Caco-2 (cell line): ENCODE measurements around the gene PCDH15. TPM values are rescaled to one million over a fixed set of nuclear protein-coding genes. Genes with fewer than 3 reads are reported as not detected.

Source experiments
- BruUV-seq: library from RNA; stranded (reverse); fragments of 400-500 nt; replicated peaks from 2 replicates; lab custom pipeline; 2021; lab: Mats Ljungman, UMichigan
- CTCF ChIA-PET: fragments of 300-600 bp; sonication (Branson Sonifier 250); formaldehyde crosslinking; loops from one replicate; lab custom pipeline; 2022; ENCODE audit warnings: antibody characterized with exemption; lab: Charles Lee
- POLR2A ChIA-PET: fragments of 300-600 bp; sonication (Branson Sonifier 250); formaldehyde crosslinking; loops from one replicate; lab custom pipeline; 2022; ENCODE audit warnings: antibody characterized with exemption; lab: Charles Lee
- DNase-seq, 2 experiments: peaks; one replicate each; pipeline versions ENCODE4 v3.0.0 to v3.0.0-alpha.2; 2020 to 2022
- H3K27me3 ChIP-seq: replicated peaks from 2 replicates; pipeline ENCODE4 v1.6.0; 2011; ENCODE audit warnings: low read length; ENCODE audit not compliant: control insufficient read depth, insufficient read depth
- H3K36me3 ChIP-seq: 2 replicates; pipeline ENCODE4 v1.5.1; 2011; ENCODE audit warnings: low read length; ENCODE audit not compliant: control insufficient read depth, insufficient read depth
- H3K4me1 ChIP-seq: fragments of 250-450 bp; sonication (Bioruptor Pico); 2 replicates; pipeline ENCODE4 v1.5.1; 2020; ENCODE audit warnings: mild to moderate bottlenecking
- H3K4me3 ChIP-seq: 2 replicates; pipeline ENCODE4 v1.5.1; 2011; ENCODE audit warnings: low read depth, mild to moderate bottlenecking, control low read depth, low read length
- H3K9me3 ChIP-seq: fragments of 250-450 bp; sonication (Bioruptor Pico); 2 replicates; pipeline ENCODE4 v1.5.1; 2020; ENCODE audit warnings: mild to moderate bottlenecking, moderate library complexity
- H3K27ac Mint-ChIP-seq: one replicate; pipeline ENCODE4 v1.8.0; 2022; ENCODE audit warnings: mixed read lengths; ENCODE audit not compliant: unreplicated experiment
- H3K27me3 Mint-ChIP-seq: one replicate; pipeline ENCODE4 v1.8.0; 2022; ENCODE audit warnings: mixed read lengths; ENCODE audit not compliant: insufficient read depth, unreplicated experiment
- H3K36me3 Mint-ChIP-seq: one replicate; pipeline ENCODE4 v1.8.0; 2022; ENCODE audit warnings: mild to moderate bottlenecking, mixed read lengths; ENCODE audit not compliant: insufficient read depth, unreplicated experiment
- H3K4me1 Mint-ChIP-seq: one replicate; pipeline ENCODE4 v1.8.0; 2022; ENCODE audit warnings: low read depth, mixed read lengths; ENCODE audit not compliant: unreplicated experiment
- H3K4me3 Mint-ChIP-seq: one replicate; pipeline ENCODE4 v1.8.0; 2022; ENCODE audit warnings: mild to moderate bottlenecking, moderate library complexity, mixed read lengths; ENCODE audit not compliant: unreplicated experiment
- H3K9me3 Mint-ChIP-seq: one replicate; pipeline ENCODE4 v1.8.0; 2022; ENCODE audit warnings: mixed read lengths; ENCODE audit not compliant: unreplicated experiment
- CTCF ChIP-seq, 2 experiments: fragments of 200-600 bp in 1 of 2; IDR thresholded peaks; 1 replicate in 1 of 2; 2 replicates in 1 of 2; pipeline versions ENCODE4 v1.5.1 to v1.8.0; 2011 to 2022; ENCODE audit warnings: antibody characterized with exemption in 1 of 2, control low read depth in 1 of 2, inconsistent platforms in 1 of 2, low read depth in 1 of 2, low read length in 1 of 2, mild to moderate bottlenecking in 1 of 2, moderate library complexity in 1 of 2; ENCODE audit not compliant: insufficient read depth in 1 of 2, severe bottlenecking in 1 of 2, unreplicated experiment in 1 of 2
- intact Hi-C: fragments of 100-400 bp; cut with micrococcal nuclease; formaldehyde crosslinking; loops from one replicate; pipeline ENCODE4 v1.10.0; 2022; ENCODE audit not compliant: unreplicated experiment
- total RNA-seq: library from RNA; stranded (reverse); gene quantifications from 2 replicates; pipeline ENCODE4 v1.2.3, GENCODE V29; 2022

The PCDH15 gene
- total RNA-seq, 1 experiment from 2014 or later, result 0.02 TPM

GRCh38 chr10:54614072-54614471 lies 187.0 kb downstream of the PCDH15 start:
- Histone ChIP-seq H3K27me3 (no peaks in the 10 kb centered on the region), H3K4me3 (no peak overlapping the region), H3K36me3 (no peaks in the 10 kb centered on the region), H3K9me3 (no peaks in the 10 kb centered on the region), H3K4me1 (no peaks in the 10 kb centered on the region)
- no peaks in the 10 kb centered on the region for H3K27me3 Mint-ChIP-seq
- no TSS peak for BruUV-seq
- no peaks in the 10 kb centered on the region for H3K9me3 Mint-ChIP-seq
- POLR2A ChIA-PET, result no interaction called here
- H3K4me1 Mint-ChIP-seq, result no peaks in the 10 kb centered on the region
- H3K4me3 Mint-ChIP-seq, result no peak overlapping the region
- CTCF ChIA-PET, result no interaction called here
- TF ChIP-seq CTCF (IDR thresholded peaks at IDR 0.05; ENCODE audit: insufficient read depth in 1 of 2, low read depth in 1 of 2, low read length in 1 of 2, severe bottlenecking in 1 of 2, unreplicated experiment in 1 of 2), result no peak
- no peak for DNase-seq
- no peak overlapping the region for H3K27ac Mint-ChIP-seq
- intact Hi-C loops, result no loop called here
- H3K36me3 Mint-ChIP-seq, result no peaks in the 10 kb centered on the region

- no peaks in the 10 kb centered on the region for H3K9me3 Mint-ChIP-seq
Measured at GRCh38 chr10:54613162-54613561, 187.9 kb downstream of the PCDH15 start.

GRCh38 chr10:54609423-54609822 lies 191.6 kb downstream of the PCDH15 start:
- intact Hi-C loops, result no loop called here
- H3K9me3 Mint-ChIP-seq, result no peaks in the 10 kb centered on the region
- no peaks in the 10 kb centered on the region for H3K4me1 ChIP-seq
- H3K27ac Mint-ChIP-seq, result no peak overlapping the region
- no peaks in the 10 kb centered on the region for H3K36me3 ChIP-seq
- no peak overlapping the region for H3K4me3 ChIP-seq
- no TSS peak for BruUV-seq
- H3K4me1 Mint-ChIP-seq, result no peaks in the 10 kb centered on the region
- POLR2A ChIA-PET, result no interaction called here
- no peaks in the 10 kb centered on the region for H3K27me3 ChIP-seq
- no peak overlapping the region for H3K4me3 Mint-ChIP-seq
- no peak for TF ChIP-seq CTCF (IDR thresholded peaks at IDR 0.05; ENCODE audit: insufficient read depth in 1 of 2, low read depth in 1 of 2, low read length in 1 of 2, severe bottlenecking in 1 of 2, unreplicated experiment in 1 of 2)
- CTCF ChIA-PET, result no interaction called here
- no peaks in the 10 kb centered on the region; the same call in 1 of the 2 replicates for H3K9me3 ChIP-seq
- no peaks in the 10 kb centered on the region for H3K36me3 Mint-ChIP-seq
- no peaks in the 10 kb centered on the region for H3K27me3 Mint-ChIP-seq
- no peak for DNase-seq

More at GRCh38 chr10:54613162-54613561, 187.9 kb downstream of the PCDH15 start:
- no peaks in the 10 kb centered on the region for H3K27me3 ChIP-seq
- no peaks in the 10 kb centered on the region for H3K4me1 ChIP-seq
- Mint-ChIP-seq H3K4me1 (no peaks in the 10 kb centered on the region), H3K27ac (no peak overlapping the region), H3K4me3 (no peak overlapping the region), H3K36me3 (no peaks in the 10 kb centered on the region), H3K27me3 (no peaks in the 10 kb centered on the region)
- DNase-seq, result no peak
- TF ChIP-seq CTCF (IDR thresholded peaks at IDR 0.05; ENCODE audit: insufficient read depth in 1 of 2, low read depth in 1 of 2, low read length in 1 of 2, severe bottlenecking in 1 of 2, unreplicated experiment in 1 of 2), result no peak
- POLR2A ChIA-PET, result no interaction called here
- no peak overlapping the region for H3K4me3 ChIP-seq
- no peaks in the 10 kb centered on the region for H3K9me3 ChIP-seq
- no TSS peak for BruUV-seq
- CTCF ChIA-PET, result no interaction called here
- intact Hi-C loops, result no loop called here
- H3K36me3 ChIP-seq, result no peaks in the 10 kb centered on the region
